NOMO-1 treated with DMSO at 0.1 percent for 48 hours (cell line): ENCODE data around the gene HBS1L.
A peak's percentile ranks its signal among the peaks of the same experiment; 100 is the strongest.

Experiments used
- DNase-seq: peaks from one replicate; lab custom pipeline; 2025; ENCODE audit not compliant: unreplicated experiment; lab: John Stamatoyannopoulos, UW

The HBS1L gene

GRCh38 chr6:135054569-135055498 is at the start of gene HBS1L:
Gene HBS1L, minus strand, starts transcription at chr6:135054822. Its CDS starts 131 bp downstream, at chr6:135054691.
- DNase-seq, result peak; percentile 96

- no peak for DNase-seq
Measured at GRCh38 chr6:135104199-135104598, 49.6 kb upstream of the HBS1L start.

GRCh38 chr6:135102191-135102590 is 47.6 kb upstream of the HBS1L start:
- DNase-seq, result no peak

GRCh38 chr6:135097172-135097571 is 42.5 kb upstream of the HBS1L start:
- DNase-seq, result no peak

GRCh38 chr6:135096403-135097130 is 41.9 kb upstream of the HBS1L start:
- no peak for DNase-seq

GRCh38 chr6:135095716-135096115 is 41.1 kb upstream of the HBS1L start:
- no peak for DNase-seq

GRCh38 chr6:135094403-135094821 is 39.8 kb upstream of the HBS1L start:
- DNase-seq, result peak; percentile 82

- DNase-seq, result no peak
Measured at GRCh38 chr6:135093578-135093977, 39.0 kb upstream of the HBS1L start.

GRCh38 chr6:135092724-135093123 is 38.1 kb upstream of the HBS1L start:
- no peak for DNase-seq

- DNase-seq, result no peak
Measured at GRCh38 chr6:135090819-135091218, 36.2 kb upstream of the HBS1L start.

- no peak for DNase-seq
Measured at GRCh38 chr6:135089901-135090300, 35.3 kb upstream of the HBS1L start.

GRCh38 chr6:135088818-135089809 is 34.5 kb upstream of the HBS1L start:
- DNase-seq, result peak; percentile 86

- DNase-seq, result peak; percentile 16
Measured at GRCh38 chr6:135088281-135088680, 33.7 kb upstream of the HBS1L start.

GRCh38 chr6:135087803-135088202 is 33.2 kb upstream of the HBS1L start:
- no peak for DNase-seq

- DNase-seq, result no peak
Measured at GRCh38 chr6:135087403-135087802, 32.8 kb upstream of the HBS1L start.

- no peak for DNase-seq
Measured at GRCh38 chr6:135086414-135086764, 31.8 kb upstream of the HBS1L start.

GRCh38 chr6:135085700-135086413 is 31.2 kb upstream of the HBS1L start:
- DNase-seq, result no peak

GRCh38 chr6:135084916-135085269 is 30.3 kb upstream of the HBS1L start:
- DNase-seq, result no peak

- no peak for DNase-seq
Measured at GRCh38 chr6:135084001-135084915, 29.6 kb upstream of the HBS1L start.
